GM12873 (cell line): Measurements from ENCODE around the gene MAP3K6.

ENCODE experiments used
- CTCF ChIP-seq: IDR thresholded peaks from 2 replicates; pipeline ENCODE4 v1.5.1; 2012; ENCODE audit warnings: low read depth, mild to moderate bottlenecking, moderate library complexity, low read length, control low read depth; ENCODE audit not compliant: insufficient read depth; ENCODE audit errors: missing control alignments

MAP3K6 gene

GRCh38 chr1:27383661-27384060 lies 16.9 kb upstream of the MAP3K6 start:
- TF ChIP-seq CTCF = no peak

GRCh38 chr1:27383039-27383605 lies 16.4 kb upstream of the MAP3K6 start, which contains the start of gene CD164L2:
TSS of gene CD164L2 (minus strand) at chr1:27383333. CDS start at chr1:27383239, 94 bp downstream.
- no peak for TF ChIP-seq CTCF

DNA sequence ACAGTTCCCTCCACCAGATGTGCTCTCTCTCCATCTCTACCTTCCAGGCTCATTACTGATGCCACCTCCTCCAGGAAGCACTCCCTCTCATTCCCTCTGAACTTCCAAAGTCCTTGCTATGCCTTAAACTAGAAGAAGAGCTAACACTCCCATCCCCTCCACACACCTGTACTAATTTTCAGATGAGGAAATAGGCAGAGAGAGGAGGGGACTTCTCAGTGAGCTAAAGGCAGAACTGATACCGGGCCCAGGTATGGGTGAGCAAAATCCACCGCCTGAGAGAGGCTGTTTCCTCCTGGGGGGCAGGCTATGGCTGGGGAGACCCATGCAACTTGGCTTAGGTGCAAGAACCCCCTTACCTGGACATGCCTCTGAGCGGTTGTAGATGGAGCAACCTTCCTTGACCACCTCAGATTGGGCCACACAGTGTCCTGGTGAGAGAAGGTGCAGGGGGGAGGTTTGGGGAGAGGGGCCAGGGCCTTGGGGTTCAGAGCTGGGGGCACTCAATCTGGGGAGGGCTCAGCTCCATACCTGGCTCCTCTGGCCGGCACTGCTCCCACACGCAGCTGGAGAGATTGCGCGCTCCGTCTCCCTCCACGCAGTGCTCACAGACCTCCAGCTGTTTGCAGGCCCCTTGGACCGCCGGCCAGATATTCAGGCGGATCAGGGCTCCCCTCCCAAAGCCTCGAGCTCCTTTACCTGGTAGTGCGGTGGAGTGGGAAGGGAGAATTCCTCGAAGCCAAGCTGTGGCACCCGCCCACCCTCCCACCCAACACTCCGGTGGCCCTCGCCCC lies 15.4 kb upstream of the MAP3K6 start:
- TF ChIP-seq CTCF = no peak

- TF ChIP-seq CTCF = no peak
Observed at GRCh38 chr1:27380766-27381733, 14.3 kb upstream of the MAP3K6 start.

DNA sequence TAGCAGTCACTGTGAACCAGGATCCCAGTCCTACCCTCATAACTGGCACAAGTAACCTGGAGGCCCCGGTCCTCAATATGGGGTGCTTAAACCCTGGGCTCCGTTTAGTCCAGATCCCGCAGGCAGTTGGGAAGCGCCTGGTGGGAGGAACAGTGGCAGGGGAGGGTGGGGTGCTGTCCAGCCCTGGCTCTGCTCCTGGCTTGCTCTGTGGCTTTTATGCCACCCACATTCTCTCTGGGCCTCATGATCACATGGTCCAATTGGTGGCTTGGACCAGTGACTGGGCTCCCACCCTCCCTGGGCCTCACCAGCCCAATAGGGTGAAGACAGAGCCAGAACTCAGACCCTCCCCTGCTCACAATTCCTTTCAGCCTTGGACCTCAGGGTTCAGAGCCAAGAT lies 13.5 kb upstream of the MAP3K6 start:
- TF ChIP-seq CTCF = no peak

DNA sequence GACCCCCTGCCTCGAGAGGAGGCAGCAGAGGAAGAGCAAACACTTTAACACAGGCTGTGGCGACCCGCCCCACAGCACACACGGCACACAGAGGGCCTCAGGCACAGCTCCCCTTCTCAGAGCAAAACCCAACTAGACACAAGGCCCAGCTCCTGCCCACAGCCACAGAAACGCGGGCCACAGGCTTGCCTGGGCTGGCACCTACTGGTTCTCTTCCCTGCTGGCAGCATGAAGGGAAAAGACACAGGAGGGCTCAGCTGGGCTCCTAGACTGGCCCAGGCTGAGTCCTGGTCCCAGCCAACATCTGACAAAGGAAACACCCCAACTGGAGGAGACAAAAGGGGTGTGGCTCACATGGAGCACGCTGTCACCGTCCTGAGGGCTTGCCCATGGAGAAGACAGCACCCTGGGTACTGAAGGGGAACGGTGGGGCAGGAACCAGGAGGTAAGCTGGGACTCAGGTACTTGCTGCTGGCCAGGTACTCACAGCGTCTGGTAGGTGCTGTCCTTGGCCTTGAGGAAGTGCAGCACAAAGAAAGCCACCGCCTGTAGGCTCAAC lies 12.9 kb upstream of the MAP3K6 start:
- TF ChIP-seq CTCF = no peak
